T-helper 2 cell treated with Interferon-gamma antibody and Interleukin-4, amounts not matched to agents 100 ng/mL and 5 ng/mL, for 36 hours (primary cell): ENCODE data around the gene IGFBP5. TPM values are rescaled to one million over a fixed set of nuclear protein-coding genes. Genes with fewer than 3 reads are reported as not detected.

Source experiments
- intact Hi-C: fragments of 100-400 bp; cut with micrococcal nuclease; formaldehyde crosslinking; loops from one replicate; pipeline ENCODE4 v1.15.1; 2023
- total RNA-seq: library from RNA; stranded (reverse); gene quantifications from 2 replicates; pipeline ENCODE4 v1.2.3, GENCODE V29; 2022

The IGFBP5 gene
- not detected in 2 replicates for total RNA-seq

GRCh38 chr2:216695401-216695821 is at the start of gene IGFBP5:
Gene IGFBP5 (minus strand): TSS chr2:216695549. CDS start chr2:216694775, 774 bp downstream.
- intact Hi-C loops = loop anchor here (5.0 kb wide), 2 partner anchors 447 to 817 kb away; no protein-coding TSS in a partner anchor

- intact Hi-C loops = no loop called here
Measured at GRCh38 chr2:216743781-216744180, 48.4 kb upstream of the IGFBP5 start.

- intact Hi-C loops = no loop called here
Measured at GRCh38 chr2:216742411-216742810, 47.1 kb upstream of the IGFBP5 start.

- intact Hi-C loops = no loop called here
Measured at GRCh38 chr2:216741223-216741593, 45.9 kb upstream of the IGFBP5 start.

GRCh38 chr2:216740557-216741222 is 45.3 kb upstream of the IGFBP5 start:
- intact Hi-C loops = no loop called here

- intact Hi-C loops = no loop called here
Measured at GRCh38 chr2:216739035-216739434, 43.7 kb upstream of the IGFBP5 start.

- intact Hi-C loops = no loop called here
Measured at GRCh38 chr2:216737676-216738075, 42.3 kb upstream of the IGFBP5 start.

- intact Hi-C loops = no loop called here
Measured at GRCh38 chr2:216736326-216736725, 41.0 kb upstream of the IGFBP5 start.

- intact Hi-C loops = no loop called here
Measured at GRCh38 chr2:216735668-216736067, 40.3 kb upstream of the IGFBP5 start.

GRCh38 chr2:216735086-216735485 is 39.7 kb upstream of the IGFBP5 start:
- intact Hi-C loops = no loop called here

- intact Hi-C loops = no loop called here
Measured at GRCh38 chr2:216733046-216733445, 37.7 kb upstream of the IGFBP5 start.

GRCh38 chr2:216732334-216732733 is 37.0 kb upstream of the IGFBP5 start:
- intact Hi-C loops = no loop called here

GRCh38 chr2:216731465-216731864 is 36.1 kb upstream of the IGFBP5 start:
- intact Hi-C loops = no loop called here

GRCh38 chr2:216730871-216731270 is 35.5 kb upstream of the IGFBP5 start:
- intact Hi-C loops = no loop called here

- intact Hi-C loops = no loop called here
Measured at GRCh38 chr2:216727346-216728122, 32.2 kb upstream of the IGFBP5 start.

- intact Hi-C loops = no loop called here
Measured at GRCh38 chr2:216724190-216724589, 28.8 kb upstream of the IGFBP5 start.

- intact Hi-C loops = no loop called here
Measured at GRCh38 chr2:216721141-216721540, 25.8 kb upstream of the IGFBP5 start.

GRCh38 chr2:216720722-216721121 is 25.4 kb upstream of the IGFBP5 start:
- intact Hi-C loops = no loop called here

- intact Hi-C loops = no loop called here
Measured at GRCh38 chr2:216717907-216718615, 22.7 kb upstream of the IGFBP5 start.

- intact Hi-C loops = no loop called here
Measured at GRCh38 chr2:216717491-216717901, 22.1 kb upstream of the IGFBP5 start.

- intact Hi-C loops = no loop called here
Measured at GRCh38 chr2:216716109-216716508, 20.8 kb upstream of the IGFBP5 start.

- intact Hi-C loops = no loop called here
Measured at GRCh38 chr2:216715402-216715974, 20.1 kb upstream of the IGFBP5 start.
